ENCODE measurements around the gene NPS.

NPS gene

GRCh38 chr10:127600479-127600878 lies 51.4 kb downstream of the NPS start:
- no peaks in the 10 kb centered on the region for H4K20me1 ChIP-seq (ENCODE audit: insufficient read depth, low read length)

More at GRCh38 chr10:127600479-127600878, 51.4 kb downstream of the NPS start:
- H3K4me3 ChIP-seq (ENCODE audit: low read length), result no peak overlapping the region
- no peaks in the 10 kb centered on the region for H3K9me3 ChIP-seq (ENCODE audit: insufficient read depth, low read length)
- H3K27me3 ChIP-seq (ENCODE audit: low read depth, low read length), result no peaks in the 10 kb centered on the region
- H3K9ac ChIP-seq (ENCODE audit: low read length), result no peak overlapping the region
- H3K4me1 ChIP-seq (ENCODE audit: low read length), result no peaks in the 10 kb centered on the region
- TF ChIP-seq CTCF (IDR thresholded peaks at IDR 0.05; ENCODE audit: low read depth, low read length) (no peak), EZH2phosphoT487 (IDR thresholded peaks at IDR 0.05; ENCODE audit: low read depth) (no peak)
- H3K36me3 ChIP-seq (replicated peaks; ENCODE audit: low read depth, low read length), result no peaks in the 10 kb centered on the region
- no peaks in the 10 kb centered on the region for H3K79me2 ChIP-seq (ENCODE audit: low read length)
- H3K4me2 ChIP-seq (ENCODE audit: low read length), result no peak overlapping the region
- H3K27ac ChIP-seq (ENCODE audit: low read length), result no peak overlapping the region
- no peak overlapping the region for H2AFZ ChIP-seq (ENCODE audit: low read depth, low read length)
